Measurements from ENCODE around the gene CRYBB1. TPM values are rescaled to one million over a fixed set of nuclear protein-coding genes. Genes with fewer than 3 reads are reported as not detected.
A peak's percentile ranks its signal among the peaks of the same experiment; 100 is the strongest.

The CRYBB1 gene
- total RNA-seq, 1 experiment from 2014 or later = not detected

- POLR2A ChIA-PET (ENCODE audit: unreplicated experiment) = no interaction called here
- no peak overlapping the region for H2AFZ ChIP-seq (ENCODE audit: low read length)
These were observed 5.2 kb downstream of the CRYBB1 start for GRCh38 chr22:26612652-26613051.

GRCh38 chr22:26610996-26611395 lies 6.8 kb downstream of the CRYBB1 start:
- ChIA-PET CTCF (no interaction called here), POLR2A (ENCODE audit: unreplicated experiment) (interaction anchor here (0.6 kb wide), 1 partner anchor 10 kb away, joined by 3 read pairs; no protein-coding TSS in a partner anchor)
- H3K27me3 ChIP-seq (ENCODE audit: low read length) = no peaks in the 10 kb centered on the region
- BruUV-seq (replicated peaks) = no TSS peak
- H3K4me2 ChIP-seq (ENCODE audit: low read length) = no peak overlapping the region
- H3K4me3 ChIP-seq (ENCODE audit: low read length) = no peak overlapping the region
- intact Hi-C loops (cut with micrococcal nuclease) = no loop called here
- 0 out of 2 replicates have a peak overlapping the region, but pooled peaks have one; percentile 16 for H3K27ac ChIP-seq (ENCODE audit: low read length)
- no peak overlapping the region for H3K9ac ChIP-seq (ENCODE audit: low read length)
- no peaks in the 10 kb centered on the region for H3K36me3 ChIP-seq (ENCODE audit: low read depth, low read length)
- H3K9me2 ChIP-seq (replicated peaks; ENCODE audit: low read length) = no peaks in the 10 kb centered on the region
- H3K9me3 ChIP-seq (ENCODE audit: low read length) = no peaks in the 10 kb centered on the region
- H3K79me2 ChIP-seq (ENCODE audit: low read length) = no peaks in the 10 kb centered on the region
- peaks cover 14% of the 10 kb centered on the region for H3K4me1 ChIP-seq (ENCODE audit: insufficient read depth, low read length)
- no peak overlapping the region for H2AFZ ChIP-seq (ENCODE audit: low read length)
- TF ChIP-seq EZH2phosphoT487 (IDR thresholded peaks at IDR 0.05; ENCODE audit: borderline replicate concordance, low read length) (no peak), EZH2 (IDR thresholded peaks at IDR 0.05; ENCODE audit: low read length, unreplicated experiment) (no peak), CTCF (conservative IDR thresholded peaks at IDR 0.05; ENCODE audit: low read depth, low read length) (no peak)
- H3F3A ChIP-seq (ENCODE audit: low read length, unreplicated experiment) = no peaks in the 10 kb centered on the region
- peak; percentile 37 for DNase-seq
- H4K20me1 ChIP-seq (ENCODE audit: low read length) = no peaks in the 10 kb centered on the region
- ATAC-seq = peak; percentile 56

More at GRCh38 chr22:26612652-26613051, 5.2 kb downstream of the CRYBB1 start:
- DNase-seq = no peak
- H3K36me3 ChIP-seq (ENCODE audit: low read depth, low read length) = no peaks in the 10 kb centered on the region
- no peak overlapping the region for H3K4me2 ChIP-seq (ENCODE audit: low read length)
- H4K20me1 ChIP-seq (ENCODE audit: low read length) = no peaks in the 10 kb centered on the region
- no peaks in the 10 kb centered on the region for H3K27me3 ChIP-seq (ENCODE audit: low read length)
- intact Hi-C loops (cut with micrococcal nuclease) = no loop called here
- H3K79me2 ChIP-seq (ENCODE audit: low read length) = no peaks in the 10 kb centered on the region
- no peaks in the 10 kb centered on the region for H3F3A ChIP-seq (ENCODE audit: low read length, unreplicated experiment)
- no peak for ATAC-seq
- no peaks in the 10 kb centered on the region for H3K9me2 ChIP-seq (replicated peaks; ENCODE audit: low read length)
- no peak overlapping the region for H3K9ac ChIP-seq (ENCODE audit: low read length)
- H3K4me1 ChIP-seq (ENCODE audit: insufficient read depth, low read length) = peaks cover 14% of the 10 kb centered on the region
- H3K9me3 ChIP-seq (ENCODE audit: low read length) = no peaks in the 10 kb centered on the region
- no TSS peak for BruUV-seq (replicated peaks)
- H3K27ac ChIP-seq (ENCODE audit: low read length) = no peak overlapping the region
- TF ChIP-seq EZH2 (IDR thresholded peaks at IDR 0.05; ENCODE audit: low read length, unreplicated experiment) (no peak), CTCF (conservative IDR thresholded peaks at IDR 0.05; ENCODE audit: low read depth, low read length) (no peak), EZH2phosphoT487 (IDR thresholded peaks at IDR 0.05; ENCODE audit: borderline replicate concordance, low read length) (no peak)
- no peak overlapping the region for H3K4me3 ChIP-seq (ENCODE audit: low read length)
- CTCF ChIA-PET = no interaction called here

- intact Hi-C loops (cut with micrococcal nuclease) = no loop called here
- Histone ChIP-seq H3K27me3 (ENCODE audit: low read length) (no peaks in the 10 kb centered on the region), H3K36me3 (ENCODE audit: low read depth, low read length) (no peaks in the 10 kb centered on the region), H3K4me1 (ENCODE audit: insufficient read depth, low read length) (peaks cover 14% of the 10 kb centered on the region), H3K79me2 (ENCODE audit: low read length) (no peaks in the 10 kb centered on the region), H3F3A (ENCODE audit: low read length, unreplicated experiment) (no peaks in the 10 kb centered on the region), H3K9me2 (replicated peaks; ENCODE audit: low read length) (no peaks in the 10 kb centered on the region), H2AFZ (ENCODE audit: low read length) (no peak overlapping the region), H4K20me1 (ENCODE audit: low read length) (no peaks in the 10 kb centered on the region), H3K9ac (ENCODE audit: low read length) (no peak overlapping the region), H3K4me2 (ENCODE audit: low read length) (peak overlapping the region; percentile 34), H3K27ac (ENCODE audit: low read length) (0 out of 2 replicates have a peak overlapping the region, but pooled peaks have one; percentile 16), H3K9me3 (ENCODE audit: low read length) (no peaks in the 10 kb centered on the region), H3K4me3 (ENCODE audit: low read length) (no peak overlapping the region)
- ATAC-seq (peak; percentile 78), DNase-seq (peak; percentile 73)
- POLR2A ChIA-PET (ENCODE audit: unreplicated experiment) = interaction anchor here (0.6 kb wide), 1 partner anchor 10 kb away, joined by 3 read pairs; no protein-coding TSS in a partner anchor
- TF ChIP-seq EZH2phosphoT487 (IDR thresholded peaks at IDR 0.05; ENCODE audit: borderline replicate concordance, low read length) (no peak), CTCF (conservative IDR thresholded peaks at IDR 0.05; ENCODE audit: low read depth, low read length) (no peak), EZH2 (IDR thresholded peaks at IDR 0.05; ENCODE audit: low read length, unreplicated experiment) (no peak)
- CTCF ChIA-PET = no interaction called here
- BruUV-seq (replicated peaks) = no TSS peak
These were observed 7.5 kb downstream of the CRYBB1 start for GRCh38 chr22:26610072-26610958.

Data from PC-3 (cell line).